GM10266 (cell line): ENCODE results near the gene ADCK2.
"Not testable (repeated sequence)": the region's sequence is repeated elsewhere in the genome, so short reads cannot be mapped to it uniquely, and the experiment has no call there.

Experiments used
- DNase-seq: peaks from one replicate; pipeline ENCODE4 v3.0.0; 2012; ENCODE audit errors: extremely low spot score
- TF ChIP-seq, protein P1 (sequence below): IDR thresholded peaks from 2 replicates; pipeline ENCODE4 v1.5.1; 2012; ENCODE audit warnings: mild to moderate bottlenecking, low read depth; ENCODE audit not compliant: control insufficient read depth, insufficient read depth; ENCODE audit errors: missing control alignments

Gene ADCK2

DNA sequence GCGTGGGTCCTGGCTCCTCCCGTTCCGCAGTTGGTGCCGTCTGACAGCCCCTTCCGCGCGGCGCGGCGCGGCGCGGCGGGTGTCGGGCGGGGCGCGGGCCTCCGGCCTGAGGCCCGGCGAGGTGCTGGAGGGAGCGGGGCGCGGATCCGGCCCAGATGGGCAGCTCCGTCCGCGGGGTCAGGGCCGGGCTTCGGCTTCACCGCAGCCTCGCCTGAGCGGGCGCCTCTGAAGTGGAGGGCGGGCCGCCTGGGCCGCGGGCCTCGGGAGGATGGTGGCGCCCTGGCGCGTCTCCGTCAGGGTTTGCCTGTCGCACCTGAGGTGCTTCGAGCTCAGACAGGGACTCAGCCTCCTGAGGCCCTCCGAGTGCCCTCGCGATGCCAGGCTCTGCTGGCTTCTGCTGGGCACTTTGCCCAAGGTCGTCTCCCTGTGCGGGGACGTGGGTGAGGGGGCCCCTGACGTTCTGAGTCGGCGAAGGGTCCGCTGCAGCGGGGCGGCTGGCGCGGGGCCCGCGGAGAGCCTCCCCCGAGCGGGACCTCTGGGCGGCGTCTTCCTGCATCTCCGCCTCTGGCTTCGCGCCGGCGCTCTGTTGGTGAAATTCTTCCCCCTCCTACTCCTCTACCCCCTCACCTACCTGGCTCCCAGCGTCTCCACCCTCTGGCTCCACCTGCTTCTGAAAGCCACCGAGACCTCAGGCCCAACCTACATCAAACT lies 473 bp downstream of the ADCK2 start:
- TF ChIP-seq, protein P1, sequence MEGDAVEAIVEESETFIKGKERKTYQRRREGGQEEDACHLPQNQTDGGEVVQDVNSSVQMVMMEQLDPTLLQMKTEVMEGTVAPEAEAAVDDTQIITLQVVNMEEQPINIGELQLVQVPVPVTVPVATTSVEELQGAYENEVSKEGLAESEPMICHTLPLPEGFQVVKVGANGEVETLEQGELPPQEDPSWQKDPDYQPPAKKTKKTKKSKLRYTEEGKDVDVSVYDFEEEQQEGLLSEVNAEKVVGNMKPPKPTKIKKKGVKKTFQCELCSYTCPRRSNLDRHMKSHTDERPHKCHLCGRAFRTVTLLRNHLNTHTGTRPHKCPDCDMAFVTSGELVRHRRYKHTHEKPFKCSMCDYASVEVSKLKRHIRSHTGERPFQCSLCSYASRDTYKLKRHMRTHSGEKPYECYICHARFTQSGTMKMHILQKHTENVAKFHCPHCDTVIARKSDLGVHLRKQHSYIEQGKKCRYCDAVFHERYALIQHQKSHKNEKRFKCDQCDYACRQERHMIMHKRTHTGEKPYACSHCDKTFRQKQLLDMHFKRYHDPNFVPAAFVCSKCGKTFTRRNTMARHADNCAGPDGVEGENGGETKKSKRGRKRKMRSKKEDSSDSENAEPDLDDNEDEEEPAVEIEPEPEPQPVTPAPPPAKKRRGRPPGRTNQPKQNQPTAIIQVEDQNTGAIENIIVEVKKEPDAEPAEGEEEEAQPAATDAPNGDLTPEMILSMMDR = no peak
- peak; percentile 74 for DNase-seq

DNA sequence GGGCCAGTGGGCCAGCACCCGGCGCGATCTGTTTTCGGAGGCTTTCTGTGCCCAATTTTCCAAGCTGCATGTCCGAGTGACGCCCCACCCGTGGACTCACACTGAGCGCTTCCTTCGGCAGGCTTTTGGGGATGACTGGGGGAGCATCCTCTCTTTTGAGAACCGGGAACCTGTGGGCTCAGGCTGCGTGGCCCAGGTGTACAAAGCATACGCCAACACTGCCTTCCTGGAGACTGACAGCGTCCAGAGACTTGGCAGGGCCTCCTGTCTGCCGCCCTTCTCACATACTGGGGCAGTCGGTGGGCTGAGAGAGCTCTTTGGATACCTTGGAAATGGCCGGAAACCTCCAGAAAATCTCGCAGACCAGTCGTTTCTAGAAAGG lies 1.0 kb downstream of the ADCK2 start:
- TF ChIP-seq, protein P1 = no peak
- no peak for DNase-seq

DNA sequence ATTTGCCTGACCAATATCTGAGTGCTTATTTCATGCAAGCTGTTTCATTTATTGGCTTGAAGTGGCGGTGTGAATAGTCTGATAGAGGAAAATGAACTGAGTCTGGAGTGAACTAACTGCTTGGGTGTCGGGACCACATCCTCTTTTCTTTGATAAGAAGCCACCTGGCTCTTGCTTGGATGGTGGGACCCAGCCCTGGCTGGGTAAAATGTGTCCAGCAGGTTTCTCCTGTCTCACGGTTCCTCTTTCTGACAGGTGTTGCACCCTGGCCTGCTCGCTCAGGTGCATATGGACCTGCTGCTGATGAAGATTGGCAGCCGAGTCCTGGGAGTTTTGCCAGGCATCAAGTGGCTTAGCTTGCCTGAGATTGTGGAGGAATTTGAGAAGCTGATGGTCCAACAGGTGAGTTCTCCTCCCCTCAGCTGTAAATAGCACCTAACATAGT lies 1.6 kb downstream of the ADCK2 start:
- peak; percentile 52 for DNase-seq
- TF ChIP-seq, protein P1 = no peak

DNA sequence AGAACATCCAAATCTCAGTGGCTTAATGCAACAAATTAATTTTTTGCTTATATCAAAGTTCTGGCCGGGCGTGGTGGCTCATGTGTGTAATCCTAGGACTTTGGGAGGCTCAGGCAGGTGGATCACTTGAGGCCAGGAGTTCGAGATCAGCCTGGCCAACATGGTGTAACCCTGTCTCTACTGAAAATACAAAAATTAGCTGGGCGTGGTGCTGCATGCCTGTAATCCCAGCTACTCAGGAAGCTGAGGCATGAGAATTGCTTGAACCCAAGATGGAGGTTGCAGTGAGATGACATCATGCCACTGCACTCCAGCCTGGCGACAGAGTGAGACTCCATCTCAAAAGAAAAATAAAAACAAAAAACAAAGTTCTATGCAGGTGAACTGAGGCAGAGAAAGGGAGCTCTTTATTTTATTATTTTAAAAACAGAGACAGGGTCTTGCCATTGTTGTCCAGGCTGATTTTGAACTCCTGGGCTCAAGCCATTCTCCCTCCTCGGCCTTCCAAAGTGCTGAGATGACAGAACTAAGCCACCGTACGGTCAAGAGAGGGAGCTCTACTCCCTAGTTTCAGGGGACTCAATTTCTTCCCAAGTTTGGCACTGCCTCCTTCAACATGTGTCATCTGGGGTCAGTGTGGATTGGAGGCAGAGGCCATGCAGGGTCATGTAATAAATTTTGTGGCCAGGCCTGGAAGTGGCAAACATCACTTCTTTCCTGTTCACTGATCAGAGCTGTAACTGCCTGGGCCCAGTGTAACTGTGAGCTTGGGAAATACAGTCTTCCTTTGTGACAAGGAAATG lies 2.4 kb downstream of the ADCK2 start:
- no peak for DNase-seq
- TF ChIP-seq, protein P1 = peak; percentile 52

DNA sequence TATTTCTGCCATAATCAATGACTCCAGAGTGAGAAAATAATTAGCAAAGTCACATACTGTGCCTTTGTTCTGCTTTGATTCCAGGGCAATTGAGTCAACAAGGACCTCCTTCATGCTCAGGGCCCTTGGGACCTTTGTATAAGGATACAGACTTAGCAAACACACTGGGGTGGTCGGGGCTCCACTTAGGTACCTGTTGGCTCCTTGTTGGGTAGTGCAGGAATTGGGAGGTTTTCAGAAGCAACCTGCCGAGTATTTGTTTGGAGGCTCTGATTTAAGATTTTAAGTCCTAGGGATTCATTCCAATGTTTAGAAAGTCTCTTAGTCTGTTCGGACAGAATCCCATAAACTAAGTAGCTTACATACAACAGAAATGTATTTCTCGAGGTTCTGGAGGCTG lies 3.0 kb downstream of the ADCK2 start:
- TF ChIP-seq, protein P1 = no peak

DNA sequence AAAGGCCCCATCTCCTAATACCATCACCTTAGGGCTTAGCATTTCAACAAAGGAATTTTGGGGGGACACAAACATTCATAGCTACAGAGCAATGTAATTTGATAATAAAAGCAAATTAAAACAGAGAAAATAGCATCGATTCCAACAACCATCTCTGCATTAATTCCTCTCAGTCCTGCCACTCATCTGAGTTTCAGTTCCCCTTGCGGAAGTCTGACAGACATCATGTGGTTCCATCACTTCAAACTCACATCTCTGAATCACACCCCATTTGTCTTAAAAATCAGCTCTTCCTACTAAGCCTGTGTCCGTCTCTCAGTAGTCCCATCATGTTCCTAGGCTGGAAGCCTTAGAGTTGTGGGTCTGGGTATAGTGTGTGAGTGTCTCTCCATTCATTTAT lies 3.6 kb downstream of the ADCK2 start:
- peak; percentile 73 for DNase-seq
- TF ChIP-seq, protein P1 = no peak

More for the DNA sequence above, 3.0 kb downstream of the ADCK2 start:
- no peak for DNase-seq

DNA sequence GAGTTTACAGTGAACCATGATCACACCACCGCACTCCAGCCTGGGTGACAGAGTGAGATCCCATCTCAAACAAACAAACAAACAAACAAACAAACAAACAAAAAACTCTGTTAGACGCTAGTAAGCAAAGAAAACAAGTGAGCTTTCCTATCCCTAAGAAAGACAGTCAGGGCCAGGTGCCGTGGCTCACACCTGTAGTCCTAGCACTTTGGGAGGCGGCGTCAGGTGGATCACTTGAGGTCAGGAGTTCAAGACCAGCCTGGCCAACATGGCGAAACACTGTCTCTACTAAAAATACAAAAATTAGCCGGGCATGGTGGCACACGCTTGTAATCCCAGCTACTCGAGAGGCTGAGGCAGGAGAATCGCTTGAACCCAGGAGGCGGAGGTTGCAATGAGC lies 4.2 kb downstream of the ADCK2 start:
- DNase-seq = not testable (repeated sequence)

DNA sequence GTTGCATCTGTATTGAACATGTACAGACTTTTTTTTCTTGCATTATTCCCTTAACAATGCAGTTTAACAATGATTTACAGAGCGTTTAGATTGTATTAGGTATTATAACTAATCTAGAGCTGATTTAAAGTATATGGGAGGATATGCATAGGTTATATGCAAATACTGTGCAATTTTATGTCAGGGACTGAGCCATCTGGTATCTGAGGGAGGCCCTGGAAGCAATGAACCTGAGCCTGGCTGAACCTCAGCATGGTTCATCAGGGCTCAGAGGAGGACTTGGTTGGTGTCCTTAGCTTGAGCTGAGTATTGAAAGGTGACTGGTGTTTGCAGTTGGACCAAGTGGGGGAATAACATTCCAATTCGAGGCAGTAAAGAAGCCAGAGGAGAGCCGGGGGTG lies 4.8 kb downstream of the ADCK2 start:
- DNase-seq = no peak

More for the DNA sequence above, 4.8 kb downstream of the ADCK2 start:
- TF ChIP-seq, protein P1 = no peak
